WTC11 (cell line): ENCODE measurements around the gene TMEM62. TPM values are rescaled to one million over a fixed set of nuclear protein-coding genes. Genes with fewer than 3 reads are reported as not detected.
A peak's percentile ranks its signal among the peaks of the same experiment; 100 is the strongest.

Source experiments
- ATAC-seq: fragments of 200-7000 bp; cut with Tn5 transposase; 2 replicates; pipeline ENCODE4 v1.10.0; 2021; ENCODE audit warnings: mild to moderate bottlenecking, moderate library complexity
- CTCF ChIA-PET: fragments of 300-600 bp; sonication (Branson Sonifier 250); formaldehyde crosslinking; loops from one replicate; lab custom pipeline; 2021; ENCODE audit warnings: antibody characterized with exemption; lab: Charles Lee
- POLR2A ChIA-PET: fragments of 350-600 bp; sonication (Branson Sonifier 250); formaldehyde crosslinking; loops from one replicate; lab custom pipeline; 2021; ENCODE audit warnings: antibody characterized with exemption; lab: Charles Lee
- DNase-seq: peaks from one replicate; pipeline ENCODE4 v3.0.0; 2021; ENCODE audit warnings: low spot score
- H3K27ac Mint-ChIP-seq: 2 replicates; pipeline ENCODE4 v1.8.0; 2021; ENCODE audit warnings: mixed read lengths
- H3K27me3 Mint-ChIP-seq: 2 replicates; pipeline ENCODE4 v1.8.0; 2021; ENCODE audit warnings: low read depth, mild to moderate bottlenecking, moderate library complexity, mixed read lengths
- H3K36me3 Mint-ChIP-seq: 2 replicates; pipeline ENCODE4 v1.8.0; 2021; ENCODE audit warnings: mixed read lengths
- H3K4me1 Mint-ChIP-seq: 2 replicates; pipeline ENCODE4 v1.8.0; 2022; ENCODE audit warnings: mixed read lengths
- H3K4me3 Mint-ChIP-seq: 2 replicates; pipeline ENCODE4 v1.8.0; 2021; ENCODE audit warnings: mild to moderate bottlenecking, moderate library complexity, mixed read lengths
- H3K9me3 Mint-ChIP-seq: 2 replicates; pipeline ENCODE4 v1.8.0; 2021; ENCODE audit warnings: mixed read lengths
- CBFB ChIP-seq: sonication (generic); formaldehyde crosslinking; IDR thresholded peaks from 2 replicates; pipeline ENCODE4 v1.8.1; 2022; ENCODE audit warnings: mild to moderate bottlenecking, low read depth, missing genetic modification reagents
- FOXJ3 ChIP-seq: sonication (generic); formaldehyde crosslinking; IDR thresholded peaks from 2 replicates; pipeline ENCODE4 v1.9.0; 2021; ENCODE audit warnings: missing genetic modification reagents, mild to moderate bottlenecking, borderline replicate concordance
- HMGA2 ChIP-seq: fragments of 250-450 bp; sonication (Bioruptor Pico); IDR thresholded peaks from 2 replicates; pipeline ENCODE4 v1.4.0; 2021; ENCODE audit warnings: mild to moderate bottlenecking, moderate library complexity
- NFYB ChIP-seq: sonication (generic); formaldehyde crosslinking; conservative IDR thresholded peaks from 2 replicates; pipeline ENCODE4 v1.8.0; 2022; ENCODE audit warnings: low read depth, missing genetic modification reagents
- NR1H2 ChIP-seq: sonication (generic); formaldehyde crosslinking; IDR thresholded peaks from 2 replicates; pipeline ENCODE4 v1.9.0; 2021; ENCODE audit warnings: mild to moderate bottlenecking, moderate library complexity, missing genetic modification reagents
- PRRX2 ChIP-seq: fragments of 250-450 bp; sonication (Bioruptor Pico); IDR thresholded peaks from 2 replicates; pipeline ENCODE4 v1.8.0; 2021; ENCODE audit warnings: mild to moderate bottlenecking
- SMAD3 ChIP-seq: sonication (generic); formaldehyde crosslinking; IDR thresholded peaks from 2 replicates; pipeline ENCODE4 v1.8.0; 2022; ENCODE audit warnings: missing genetic modification reagents, mild to moderate bottlenecking, borderline replicate concordance
- SMAD4 ChIP-seq: sonication (generic); formaldehyde crosslinking; IDR thresholded peaks from 2 replicates; pipeline ENCODE4 v1.8.0; 2022; ENCODE audit warnings: mild to moderate bottlenecking, missing genetic modification reagents
- ZBTB21 ChIP-seq: sonication (generic); formaldehyde crosslinking; IDR thresholded peaks from 2 replicates; pipeline ENCODE4 v1.8.1; 2023; ENCODE audit warnings: mild to moderate bottlenecking, missing genetic modification reagents, borderline replicate concordance
- ZNF232 ChIP-seq: sonication (generic); formaldehyde crosslinking; IDR thresholded peaks from 2 replicates; pipeline ENCODE4 v1.8.0; 2022; ENCODE audit warnings: mild to moderate bottlenecking, missing genetic modification reagents
- ZNF423 ChIP-seq: fragments of 250-450 bp; sonication (Bioruptor Pico); IDR thresholded peaks from 2 replicates; pipeline ENCODE4 v2.1.2; 2022; ENCODE audit warnings: mild to moderate bottlenecking, moderate library complexity
- total RNA-seq: library from RNA; stranded (reverse); gene quantifications from 3 replicates; pipeline ENCODE4 v1.2.3, GENCODE V29; 2021
- TF ChIP-seq, protein P1 (sequence below): sonication (generic); formaldehyde crosslinking; IDR thresholded peaks from 2 replicates; pipeline ENCODE4 v1.8.0; 2023; ENCODE audit warnings: missing genetic modification reagents
- TF ChIP-seq, protein P2 (sequence below): fragments of 250-450 bp; sonication (Bioruptor Pico); IDR thresholded peaks from 2 replicates; pipeline ENCODE4 v1.9.0; 2021; ENCODE audit warnings: mild to moderate bottlenecking
- TF ChIP-seq, protein P3 (sequence below): sonication (generic); formaldehyde crosslinking; IDR thresholded peaks from 2 replicates; pipeline ENCODE4 v1.8.1; 2022; ENCODE audit warnings: mild to moderate bottlenecking, moderate library complexity, missing genetic modification reagents
- TF ChIP-seq, protein P4 (sequence below): sonication (generic); formaldehyde crosslinking; conservative IDR thresholded peaks from 2 replicates; pipeline ENCODE4 v1.8.1; 2022; ENCODE audit warnings: mild to moderate bottlenecking, missing genetic modification reagents
- TF ChIP-seq, protein P5 (sequence below): sonication (generic); formaldehyde crosslinking; IDR thresholded peaks from 2 replicates; pipeline ENCODE4 v1.8.1; 2022; ENCODE audit warnings: low read depth, missing genetic modification reagents, borderline replicate concordance
- TF ChIP-seq, protein P6 (sequence below): fragments of 250-450 bp; sonication (Bioruptor Pico); IDR thresholded peaks from 2 replicates; pipeline ENCODE4 v1.9.0; 2021; ENCODE audit warnings: moderate library complexity, mild to moderate bottlenecking, inconsistent platforms, borderline replicate concordance
- TF ChIP-seq, protein P7 (sequence below): sonication (generic); formaldehyde crosslinking; conservative IDR thresholded peaks from 2 replicates; pipeline ENCODE4 v1.8.1; 2023; ENCODE audit warnings: mild to moderate bottlenecking, low read depth, missing genetic modification reagents, moderate library complexity

TMEM62 gene
- total RNA-seq, 1 experiment from 2014 or later: 5.6 TPM

DNA sequence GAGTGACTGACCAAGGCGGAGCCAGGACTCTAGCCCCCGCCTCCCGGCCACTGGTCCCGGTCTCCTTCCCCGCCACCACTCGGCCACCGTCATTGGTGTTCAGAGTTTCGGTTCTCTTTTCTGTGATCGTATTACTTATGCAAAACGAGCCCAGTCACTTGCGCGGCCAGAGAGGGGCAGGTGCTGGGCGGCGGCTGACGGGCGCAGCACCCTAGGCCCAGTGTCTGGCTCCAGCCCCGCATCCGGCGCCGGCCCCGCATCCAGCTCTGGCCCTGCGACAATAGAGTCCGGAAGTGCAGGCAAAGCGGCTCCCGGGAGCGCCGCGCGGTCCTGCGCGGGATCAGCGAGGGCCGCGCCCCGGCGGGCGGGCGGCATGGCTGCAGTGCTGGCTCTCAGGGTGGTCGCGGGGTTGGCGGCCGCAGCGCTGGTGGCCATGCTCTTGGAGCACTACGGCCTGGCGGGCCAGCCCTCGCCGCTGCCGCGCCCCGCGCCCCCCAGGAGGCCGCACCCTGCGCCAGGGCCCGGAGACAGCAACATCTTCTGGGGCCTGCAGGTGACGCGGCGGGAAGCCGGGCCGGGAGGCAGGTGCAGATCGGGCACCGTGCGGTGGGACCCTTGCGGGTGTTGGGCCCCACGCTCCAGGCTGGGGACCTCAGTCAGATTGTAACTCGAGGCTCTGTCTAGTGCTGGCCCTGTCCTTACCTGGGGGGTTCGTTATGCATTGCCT lies at the start of gene TMEM62 (continued):
- TF ChIP-seq, protein P1, sequence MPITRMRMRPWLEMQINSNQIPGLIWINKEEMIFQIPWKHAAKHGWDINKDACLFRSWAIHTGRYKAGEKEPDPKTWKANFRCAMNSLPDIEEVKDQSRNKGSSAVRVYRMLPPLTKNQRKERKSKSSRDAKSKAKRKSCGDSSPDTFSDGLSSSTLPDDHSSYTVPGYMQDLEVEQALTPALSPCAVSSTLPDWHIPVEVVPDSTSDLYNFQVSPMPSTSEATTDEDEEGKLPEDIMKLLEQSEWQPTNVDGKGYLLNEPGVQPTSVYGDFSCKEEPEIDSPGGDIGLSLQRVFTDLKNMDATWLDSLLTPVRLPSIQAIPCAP (CRISPR knock-in tag): no peak
- TF ChIP-seq PRRX2 (CRISPR knock-in tag): no peak
- TF ChIP-seq, protein P2, sequence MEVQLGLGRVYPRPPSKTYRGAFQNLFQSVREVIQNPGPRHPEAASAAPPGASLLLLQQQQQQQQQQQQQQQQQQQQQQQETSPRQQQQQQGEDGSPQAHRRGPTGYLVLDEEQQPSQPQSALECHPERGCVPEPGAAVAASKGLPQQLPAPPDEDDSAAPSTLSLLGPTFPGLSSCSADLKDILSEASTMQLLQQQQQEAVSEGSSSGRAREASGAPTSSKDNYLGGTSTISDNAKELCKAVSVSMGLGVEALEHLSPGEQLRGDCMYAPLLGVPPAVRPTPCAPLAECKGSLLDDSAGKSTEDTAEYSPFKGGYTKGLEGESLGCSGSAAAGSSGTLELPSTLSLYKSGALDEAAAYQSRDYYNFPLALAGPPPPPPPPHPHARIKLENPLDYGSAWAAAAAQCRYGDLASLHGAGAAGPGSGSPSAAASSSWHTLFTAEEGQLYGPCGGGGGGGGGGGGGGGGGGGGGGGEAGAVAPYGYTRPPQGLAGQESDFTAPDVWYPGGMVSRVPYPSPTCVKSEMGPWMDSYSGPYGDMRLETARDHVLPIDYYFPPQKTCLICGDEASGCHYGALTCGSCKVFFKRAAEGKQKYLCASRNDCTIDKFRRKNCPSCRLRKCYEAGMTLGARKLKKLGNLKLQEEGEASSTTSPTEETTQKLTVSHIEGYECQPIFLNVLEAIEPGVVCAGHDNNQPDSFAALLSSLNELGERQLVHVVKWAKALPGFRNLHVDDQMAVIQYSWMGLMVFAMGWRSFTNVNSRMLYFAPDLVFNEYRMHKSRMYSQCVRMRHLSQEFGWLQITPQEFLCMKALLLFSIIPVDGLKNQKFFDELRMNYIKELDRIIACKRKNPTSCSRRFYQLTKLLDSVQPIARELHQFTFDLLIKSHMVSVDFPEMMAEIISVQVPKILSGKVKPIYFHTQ: no peak
- TF ChIP-seq ZNF423 (CRISPR knock-in tag): peak; percentile 72
- no peak for TF ChIP-seq CBFB
- TF ChIP-seq, protein P3, sequence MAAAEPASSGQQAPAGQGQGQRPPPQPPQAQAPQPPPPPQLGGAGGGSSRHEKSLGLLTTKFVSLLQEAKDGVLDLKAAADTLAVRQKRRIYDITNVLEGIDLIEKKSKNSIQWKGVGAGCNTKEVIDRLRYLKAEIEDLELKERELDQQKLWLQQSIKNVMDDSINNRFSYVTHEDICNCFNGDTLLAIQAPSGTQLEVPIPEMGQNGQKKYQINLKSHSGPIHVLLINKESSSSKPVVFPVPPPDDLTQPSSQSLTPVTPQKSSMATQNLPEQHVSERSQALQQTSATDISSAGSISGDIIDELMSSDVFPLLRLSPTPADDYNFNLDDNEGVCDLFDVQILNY (CRISPR knock-in tag): peak; percentile 82
- no peak for TF ChIP-seq HMGA2
- TF ChIP-seq, protein P4, sequence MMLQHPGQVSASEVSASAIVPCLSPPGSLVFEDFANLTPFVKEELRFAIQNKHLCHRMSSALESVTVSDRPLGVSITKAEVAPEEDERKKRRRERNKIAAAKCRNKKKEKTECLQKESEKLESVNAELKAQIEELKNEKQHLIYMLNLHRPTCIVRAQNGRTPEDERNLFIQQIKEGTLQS (CRISPR knock-in tag): no peak
- TF ChIP-seq, protein P5, sequence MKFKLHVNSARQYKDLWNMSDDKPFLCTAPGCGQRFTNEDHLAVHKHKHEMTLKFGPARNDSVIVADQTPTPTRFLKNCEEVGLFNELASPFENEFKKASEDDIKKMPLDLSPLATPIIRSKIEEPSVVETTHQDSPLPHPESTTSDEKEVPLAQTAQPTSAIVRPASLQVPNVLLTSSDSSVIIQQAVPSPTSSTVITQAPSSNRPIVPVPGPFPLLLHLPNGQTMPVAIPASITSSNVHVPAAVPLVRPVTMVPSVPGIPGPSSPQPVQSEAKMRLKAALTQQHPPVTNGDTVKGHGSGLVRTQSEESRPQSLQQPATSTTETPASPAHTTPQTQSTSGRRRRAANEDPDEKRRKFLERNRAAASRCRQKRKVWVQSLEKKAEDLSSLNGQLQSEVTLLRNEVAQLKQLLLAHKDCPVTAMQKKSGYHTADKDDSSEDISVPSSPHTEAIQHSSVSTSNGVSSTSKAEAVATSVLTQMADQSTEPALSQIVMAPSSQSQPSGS (CRISPR knock-in tag): no peak
- no peak for TF ChIP-seq FOXJ3 (CRISPR knock-in tag)
- no peak for TF ChIP-seq SMAD3

DNA sequence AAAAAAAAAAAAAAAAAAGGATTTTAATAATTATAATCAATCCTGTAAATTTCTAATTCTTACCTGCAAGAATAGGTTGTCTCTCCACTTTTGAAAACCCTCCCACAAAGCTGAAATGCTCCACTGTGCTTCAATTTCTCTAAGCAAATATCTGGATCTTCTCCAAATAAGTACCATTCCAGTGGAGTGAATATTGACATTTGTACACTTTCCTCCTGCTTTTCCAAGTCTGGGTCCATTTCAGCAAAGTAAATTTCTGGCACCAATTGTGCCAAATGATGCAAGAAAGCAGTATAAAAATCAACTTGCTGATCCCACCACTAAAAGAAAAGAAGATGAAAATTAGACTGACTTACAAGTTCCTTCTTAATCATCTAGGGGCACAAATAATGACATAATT lies 47.5 kb upstream of the TMEM62 start:
- TF ChIP-seq, protein P6, sequence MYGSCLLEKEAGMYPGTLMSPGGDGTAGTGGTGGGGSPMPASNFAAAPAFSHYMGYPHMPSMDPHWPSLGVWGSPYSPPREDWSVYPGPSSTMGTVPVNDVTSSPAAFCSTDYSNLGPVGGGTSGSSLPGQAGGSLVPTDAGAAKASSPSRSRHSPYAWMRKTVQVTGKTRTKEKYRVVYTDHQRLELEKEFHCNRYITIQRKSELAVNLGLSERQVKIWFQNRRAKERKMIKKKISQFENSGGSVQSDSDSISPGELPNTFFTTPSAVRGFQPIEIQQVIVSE: no peak
- TF ChIP-seq ZNF232 (CRISPR knock-in tag) (no peak), NR1H2 (no peak), NFYB (no peak), ZBTB21 (CRISPR knock-in tag) (no peak), SMAD4 (no peak)
- TF ChIP-seq, protein P7, sequence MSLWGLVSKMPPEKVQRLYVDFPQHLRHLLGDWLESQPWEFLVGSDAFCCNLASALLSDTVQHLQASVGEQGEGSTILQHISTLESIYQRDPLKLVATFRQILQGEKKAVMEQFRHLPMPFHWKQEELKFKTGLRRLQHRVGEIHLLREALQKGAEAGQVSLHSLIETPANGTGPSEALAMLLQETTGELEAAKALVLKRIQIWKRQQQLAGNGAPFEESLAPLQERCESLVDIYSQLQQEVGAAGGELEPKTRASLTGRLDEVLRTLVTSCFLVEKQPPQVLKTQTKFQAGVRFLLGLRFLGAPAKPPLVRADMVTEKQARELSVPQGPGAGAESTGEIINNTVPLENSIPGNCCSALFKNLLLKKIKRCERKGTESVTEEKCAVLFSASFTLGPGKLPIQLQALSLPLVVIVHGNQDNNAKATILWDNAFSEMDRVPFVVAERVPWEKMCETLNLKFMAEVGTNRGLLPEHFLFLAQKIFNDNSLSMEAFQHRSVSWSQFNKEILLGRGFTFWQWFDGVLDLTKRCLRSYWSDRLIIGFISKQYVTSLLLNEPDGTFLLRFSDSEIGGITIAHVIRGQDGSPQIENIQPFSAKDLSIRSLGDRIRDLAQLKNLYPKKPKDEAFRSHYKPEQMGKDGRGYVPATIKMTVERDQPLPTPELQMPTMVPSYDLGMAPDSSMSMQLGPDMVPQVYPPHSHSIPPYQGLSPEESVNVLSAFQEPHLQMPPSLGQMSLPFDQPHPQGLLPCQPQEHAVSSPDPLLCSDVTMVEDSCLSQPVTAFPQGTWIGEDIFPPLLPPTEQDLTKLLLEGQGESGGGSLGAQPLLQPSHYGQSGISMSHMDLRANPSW: no peak
- POLR2A ChIA-PET: interaction anchor here (0.6 to 0.7 kb wide), 2 partner anchors 9 to 700 kb away, joined by 3 read pairs; no protein-coding TSS in a partner anchor
- Mint-ChIP-seq H3K27ac (peak overlapping the region; percentile 37; the same call in 1 of the 2 replicates), H3K27me3 (no peaks in the 10 kb centered on the region), H3K4me1 (peaks cover 8% of the 10 kb centered on the region), H3K36me3 (peaks cover 32% of the 10 kb centered on the region), H3K4me3 (no peak overlapping the region), H3K9me3 (no peaks in the 10 kb centered on the region)
- ATAC-seq (no peak), DNase-seq (no peak)
- CTCF ChIA-PET: interaction anchor here (0.7 kb wide), 1 partner anchor 701 kb away, joined by 3 read pairs; no protein-coding TSS in a partner anchor
